ENCODE data around the gene SLC9A3.

The SLC9A3 gene

GRCh38 chr5:538271-538771 lies 14.1 kb upstream of the SLC9A3 start:
- no peak for DNase-seq

GRCh38 chr5:537621-538071 lies 13.4 kb upstream of the SLC9A3 start:
- no peak for DNase-seq

- DNase-seq = no peak
These were observed 12.8 kb upstream of the SLC9A3 start for GRCh38 chr5:537098-537497.

GRCh38 chr5:535846-536698 lies 11.8 kb upstream of the SLC9A3 start:
- no peak for DNase-seq

GRCh38 chr5:534743-535671 lies 10.8 kb upstream of the SLC9A3 start:
- no peak for DNase-seq

GRCh38 chr5:533955-534742 lies 9.9 kb upstream of the SLC9A3 start:
- no peak for DNase-seq

GRCh38 chr5:533243-533954 lies 9.2 kb upstream of the SLC9A3 start:
- DNase-seq = no peak

GRCh38 chr5:532521-533242 lies 8.4 kb upstream of the SLC9A3 start:
- no peak for DNase-seq

GRCh38 chr5:531749-532315 lies 7.6 kb upstream of the SLC9A3 start:
- no peak for DNase-seq

GRCh38 chr5:531101-531748 lies 7.0 kb upstream of the SLC9A3 start:
- DNase-seq = no peak

GRCh38 chr5:530001-530955 lies 6.0 kb upstream of the SLC9A3 start:
- no peak for DNase-seq

GRCh38 chr5:528629-529511 lies 4.6 kb upstream of the SLC9A3 start:
- no peak for DNase-seq

GRCh38 chr5:527646-528628 lies 3.7 kb upstream of the SLC9A3 start:
- no peak for DNase-seq

- no peak for DNase-seq
These were observed 2.3 kb upstream of the SLC9A3 start for GRCh38 chr5:526456-527088.

GRCh38 chr5:525916-526315 lies 1.7 kb upstream of the SLC9A3 start:
- DNase-seq = no peak

Data from NCI-H1930 (cell line).